H9 (cell line): Measurements from ENCODE around the gene SOX11. TPM values are rescaled to one million over a fixed set of nuclear protein-coding genes. Genes with fewer than 3 reads are reported as not detected.

ENCODE experiments used
- DNase-seq: peaks from one replicate; pipeline ENCODE4 v3.0.0-alpha.2; 2017
- H2AFZ ChIP-seq: one replicate; pipeline ENCODE4 v1.6.1; 2013; ENCODE audit warnings: mild to moderate bottlenecking, low read length, control low read depth, moderate library complexity
- H2AK5ac ChIP-seq: 2 replicates; pipeline ENCODE4 v1.6.1; 2013; ENCODE audit warnings: low read length, control low read depth, mixed read lengths; ENCODE audit not compliant: insufficient read length
- H2BK120ac ChIP-seq: one replicate; pipeline ENCODE4 v1.6.1; 2013; ENCODE audit warnings: low read depth, mild to moderate bottlenecking, low read length, control low read depth, inconsistent platforms; ENCODE audit not compliant: poor library complexity, severe bottlenecking
- H2BK12ac ChIP-seq: 2 replicates; pipeline ENCODE4 v1.6.1; 2013; ENCODE audit warnings: low read length, control low read depth, mixed read lengths, low read depth; ENCODE audit not compliant: insufficient read length
- H2BK15ac ChIP-seq: 2 replicates; pipeline ENCODE4 v1.6.1; 2013; ENCODE audit warnings: low read depth, low read length, control low read depth
- H2BK20ac ChIP-seq: one replicate; pipeline ENCODE4 v1.6.1; 2013; ENCODE audit warnings: low read depth, mild to moderate bottlenecking, low read length, control low read depth, inconsistent platforms; ENCODE audit not compliant: poor library complexity, severe bottlenecking
- H2BK5ac ChIP-seq: 2 replicates; pipeline ENCODE4 v1.6.1; 2013; ENCODE audit warnings: low read length, control low read depth, mixed read lengths; ENCODE audit not compliant: insufficient read length
- H3K14ac ChIP-seq: 2 replicates; pipeline ENCODE4 v1.6.1; 2013; ENCODE audit warnings: low read length, control low read depth; ENCODE audit not compliant: insufficient read depth
- H3K18ac ChIP-seq: 2 replicates; pipeline ENCODE4 v1.6.1; 2013; ENCODE audit warnings: low read depth, mild to moderate bottlenecking, mixed read lengths, low read length, control low read depth; ENCODE audit not compliant: insufficient read length
- H3K23ac ChIP-seq: 2 replicates; pipeline ENCODE4 v1.6.1; 2013; ENCODE audit warnings: low read length, control low read depth, mixed read lengths, low read depth; ENCODE audit not compliant: insufficient read length
- H3K23me2 ChIP-seq: 2 replicates; pipeline ENCODE4 v1.6.1; 2013; ENCODE audit warnings: low read depth, mild to moderate bottlenecking, mixed read lengths, low read length, control low read depth; ENCODE audit not compliant: insufficient read length, poor library complexity, severe bottlenecking
- H3K27ac ChIP-seq: 2 replicates; pipeline ENCODE4 v1.5.1; 2013; ENCODE audit warnings: low read length, control low read depth, mixed read lengths, low read depth; ENCODE audit not compliant: insufficient read length
- H3K27me3 ChIP-seq: 2 replicates; pipeline ENCODE4 v1.6.1; 2013; ENCODE audit warnings: low read length, control low read depth, inconsistent platforms; ENCODE audit not compliant: insufficient read depth
- H3K4ac ChIP-seq: 2 replicates; pipeline ENCODE4 v1.6.1; 2013; ENCODE audit warnings: low read depth, mild to moderate bottlenecking, control low read depth, inconsistent platforms, low read length, moderate library complexity
- H3K4me1 ChIP-seq: 2 replicates; pipeline ENCODE4 v1.6.1; 2013; ENCODE audit warnings: low read length, control low read depth, inconsistent platforms; ENCODE audit not compliant: insufficient read depth
- H3K4me2 ChIP-seq: 2 replicates; pipeline ENCODE4 v1.6.1; 2013; ENCODE audit warnings: low read length, control low read depth, mixed read lengths; ENCODE audit not compliant: insufficient read length, insufficient read depth
- H3K56ac ChIP-seq: 2 replicates; pipeline ENCODE4 v1.6.1; 2013; ENCODE audit warnings: low read depth, mild to moderate bottlenecking, mixed read lengths, low read length, control low read depth; ENCODE audit not compliant: insufficient read length
- H3K79me1 ChIP-seq: 2 replicates; pipeline ENCODE4 v1.6.1; 2013; ENCODE audit warnings: low read depth, mild to moderate bottlenecking, moderate library complexity, low read length, control low read depth, inconsistent platforms; ENCODE audit not compliant: insufficient read depth, poor library complexity, severe bottlenecking
- H3K79me2 ChIP-seq: 2 replicates; pipeline ENCODE4 v1.6.1; 2013; ENCODE audit warnings: low read length, control low read depth, inconsistent platforms; ENCODE audit not compliant: insufficient read depth
- H3K9ac ChIP-seq: 2 replicates; pipeline ENCODE4 v1.6.1; 2013; ENCODE audit warnings: low read length, control low read depth, mixed read lengths; ENCODE audit not compliant: insufficient read length; ENCODE audit errors: extremely low read depth
- H3K9me3 ChIP-seq: one replicate; pipeline ENCODE4 v1.6.1; 2013; ENCODE audit warnings: low read depth, low read length, inconsistent platforms; ENCODE audit not compliant: control insufficient read depth
- H3T11ph ChIP-seq: one replicate; pipeline ENCODE4 v1.6.1; 2013; ENCODE audit warnings: mild to moderate bottlenecking, low read length, control low read depth, inconsistent platforms
- H4K20me1 ChIP-seq: one replicate; pipeline ENCODE4 v1.6.1; 2013; ENCODE audit not compliant: control insufficient read depth, insufficient read length, insufficient read depth
- H4K5ac ChIP-seq: 2 replicates; pipeline ENCODE4 v1.6.1; 2013; ENCODE audit warnings: low read depth, mild to moderate bottlenecking, mixed read lengths, low read length, control low read depth; ENCODE audit not compliant: insufficient read length
- H4K8ac ChIP-seq: replicated peaks from 2 replicates; pipeline ENCODE4 v1.6.1; 2013; ENCODE audit warnings: low read length, control low read depth, mixed read lengths, low read depth; ENCODE audit not compliant: insufficient read length
- H4K91ac ChIP-seq: 2 replicates; pipeline ENCODE4 v1.6.1; 2013; ENCODE audit warnings: low read depth, mild to moderate bottlenecking, moderate library complexity, mixed read lengths, low read length, control low read depth; ENCODE audit not compliant: insufficient read length
- H3K27ac Mint-ChIP-seq, 3 experiments: 2 replicates in 2 of 3; 3 replicates in 1 of 3; pipeline ENCODE4 v1.8.0; 2020 to 2021; ENCODE audit warnings: mixed read lengths in 3 of 3, mild to moderate bottlenecking in 1 of 3, moderate library complexity in 1 of 3
- H3K27me3 Mint-ChIP-seq: 2 replicates; pipeline ENCODE4 v1.8.0; 2021; ENCODE audit warnings: low read depth, mild to moderate bottlenecking, moderate library complexity, mixed read lengths
- H3K36me3 Mint-ChIP-seq, 3 experiments: 2 replicates in 2 of 3; 3 replicates in 1 of 3; pipeline ENCODE4 v1.8.0; 2020 to 2021; ENCODE audit warnings: low read depth in 3 of 3, mixed read lengths in 3 of 3; ENCODE audit not compliant: insufficient read depth in 1 of 3
- H3K4me1 Mint-ChIP-seq, 2 experiments: 2 replicates each; pipeline ENCODE4 v1.8.0; 2020; ENCODE audit warnings: mixed read lengths in 2 of 2
- H3K4me3 Mint-ChIP-seq, 2 experiments: 2 replicates in 1 of 2; 3 replicates in 1 of 2; pipeline ENCODE4 v1.8.0; 2020 to 2021; ENCODE audit warnings: mild to moderate bottlenecking in 2 of 2, mixed read lengths in 2 of 2, moderate library complexity in 1 of 2
- H3K9me3 Mint-ChIP-seq, 2 experiments: 2 replicates in 1 of 2; 3 replicates in 1 of 2; pipeline ENCODE4 v1.8.0; 2020; ENCODE audit warnings: mild to moderate bottlenecking in 2 of 2, mixed read lengths in 2 of 2, moderate library complexity in 1 of 2
- CTCF ChIP-seq: fragments of 200-600 bp; sonication (generic); conservative IDR thresholded peaks from 3 replicates; pipeline ENCODE4 v1.8.0; 2021; ENCODE audit warnings: antibody characterized with exemption, mild to moderate bottlenecking
- WGBS: extraction: QIAGEN DNeasy Blood & Tissue Kit; methylation state at CpG from one replicate; pipeline ENCODE4 v1.1.7; 2013; ENCODE audit warnings: missing lambda C conversion rate, low lambda C conversion rate, mixed read lengths; ENCODE audit not compliant: insufficient read length; ENCODE audit errors: extremely low coverage; 5-methylcytosine and 5-hydroxymethylcytosine counted together
- total RNA-seq: library from RNA; stranded (reverse); gene quantifications from 2 replicates; pipeline ENCODE4 v1.2.1, GENCODE V29; 2021

Gene SOX11
- total RNA-seq, 1 experiment from 2014 or later: 43.8 TPM

- Histone ChIP-seq H3K14ac (no peak overlapping the region), H3K27me3 (no peaks in the 10 kb centered on the region), H3K27ac (no peak overlapping the region), H4K20me1 (no peaks in the 10 kb centered on the region), H2BK5ac (no peak overlapping the region), H3K18ac (no peak overlapping the region), H3K9ac (no peak overlapping the region), H4K5ac (no peak overlapping the region), H2AFZ (no peak overlapping the region), H2AK5ac (no peak overlapping the region), H4K8ac (no peak overlapping the region), H3K9me3 (no peaks in the 10 kb centered on the region), H3K4me2 (no peak overlapping the region), H2BK120ac (no peak overlapping the region), H3K23me2 (no peaks in the 10 kb centered on the region), H3K79me2 (no peaks in the 10 kb centered on the region; the same call in 1 of the 2 replicates), H3K79me1 (no peaks in the 10 kb centered on the region), H3K4ac (no peak overlapping the region), H2BK15ac (no peak overlapping the region), H3K4me1 (peaks cover 2% of the 10 kb centered on the region; the same call in 1 of the 2 replicates), H4K91ac (no peak overlapping the region), H2BK12ac (no peak overlapping the region), H2BK20ac (no peak overlapping the region), H3K23ac (no peak overlapping the region), H3T11ph (no peak overlapping the region), H3K56ac (no peak overlapping the region)
- WGBS: no CpG with 5 or more reads among the region's 5 CpGs
- no peak overlapping the region for H3K4me3 Mint-ChIP-seq
- peaks cover 16 to 17% of the 10 kb centered on the region in 2 experiments for H3K9me3 Mint-ChIP-seq
- no peak for TF ChIP-seq CTCF
- DNase-seq: no peak
- H3K27me3 Mint-ChIP-seq: no peaks in the 10 kb centered on the region
- no peak overlapping the region for H3K27ac Mint-ChIP-seq
- peaks cover 22 to 23% of the 10 kb centered on the region in 2 experiments for H3K4me1 Mint-ChIP-seq
- H3K36me3 Mint-ChIP-seq: peaks cover 3 to 20% (median 5%) of the 10 kb centered on the region in 3 experiments; a peak in 6 of 7 replicates
Observed at GRCh38 chr2:5722236-5722635, 30.1 kb downstream of the SOX11 start.
